HUES48 (cell line): Measurements from ENCODE around the gene CSF1R.

Source experiments
- H3K27ac ChIP-seq: one replicate; pipeline ENCODE4 v1.7.0; 2013; ENCODE audit warnings: low read depth, low read length, inconsistent platforms
- H3K27me3 ChIP-seq: 2 replicates; pipeline ENCODE4 v1.6.1; 2013; ENCODE audit warnings: mild to moderate bottlenecking, low read length; ENCODE audit not compliant: control insufficient read depth, insufficient read depth
- H3K36me3 ChIP-seq: 2 replicates; pipeline ENCODE4 v1.6.1; 2013; ENCODE audit warnings: low read length; ENCODE audit not compliant: control insufficient read depth, insufficient read depth
- H3K4me1 ChIP-seq: 2 replicates; pipeline ENCODE4 v1.6.1; 2013; ENCODE audit warnings: mild to moderate bottlenecking, low read length; ENCODE audit not compliant: control insufficient read depth, insufficient read depth
- H3K4me3 ChIP-seq: 2 replicates; pipeline ENCODE4 v1.5.1; 2013; ENCODE audit warnings: mild to moderate bottlenecking, low read depth, low read length
- H3K9ac ChIP-seq: 2 replicates; pipeline ENCODE4 v1.6.1; 2013; ENCODE audit warnings: mild to moderate bottlenecking, low read depth, low read length, moderate library complexity
- H3K9me3 ChIP-seq: 2 replicates; pipeline ENCODE4 v1.6.1; 2013; ENCODE audit warnings: low read length; ENCODE audit not compliant: control insufficient read depth, insufficient read depth

Gene CSF1R

DNA sequence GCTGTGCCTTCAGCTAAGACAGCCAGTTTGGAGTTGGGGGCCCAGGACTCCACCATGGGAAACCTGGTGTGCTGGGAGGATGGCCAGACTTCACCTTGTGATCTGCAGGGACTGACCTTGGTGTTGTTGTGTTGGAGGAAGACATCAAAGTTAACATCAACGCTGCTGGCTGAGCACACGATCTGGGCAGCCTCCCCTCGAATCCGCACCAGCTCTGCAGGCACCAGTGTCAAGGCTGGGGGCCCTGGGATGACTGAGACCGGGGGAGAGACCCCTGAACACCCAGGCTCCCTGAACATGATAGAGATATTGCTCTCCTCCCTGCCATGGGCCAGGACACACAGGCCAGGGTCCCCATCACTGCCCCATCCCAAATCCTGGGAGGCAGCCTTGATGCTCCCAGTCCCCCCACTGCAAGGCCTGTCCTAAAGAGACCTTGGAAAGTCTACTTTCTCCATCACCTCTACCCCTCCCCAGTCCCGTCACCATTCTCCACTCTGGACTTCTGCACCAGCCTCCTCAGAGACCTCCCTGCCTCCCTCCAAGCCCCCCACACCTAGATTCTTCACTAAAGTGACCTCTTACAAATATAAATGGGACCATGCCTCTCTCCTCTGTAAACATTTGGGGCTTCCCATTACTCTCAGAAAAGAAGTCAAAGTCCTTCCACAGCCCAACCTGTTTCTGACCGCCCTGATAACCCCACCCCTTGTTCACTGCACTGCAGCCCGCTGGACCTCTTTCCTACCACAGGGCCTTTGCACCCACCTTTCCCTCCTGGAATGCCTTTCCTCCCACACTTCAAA lies 8.2 kb downstream of the CSF1R start:
- no peak overlapping the region for H3K4me3 ChIP-seq
- H3K27ac ChIP-seq, result no peak overlapping the region
- no peak overlapping the region for H3K9ac ChIP-seq
- H3K27me3 ChIP-seq, result no peaks in the 10 kb centered on the region
- no peaks in the 10 kb centered on the region for H3K36me3 ChIP-seq
- H3K9me3 ChIP-seq, result no peaks in the 10 kb centered on the region
- H3K4me1 ChIP-seq, result peaks cover 7% of the 10 kb centered on the region

DNA sequence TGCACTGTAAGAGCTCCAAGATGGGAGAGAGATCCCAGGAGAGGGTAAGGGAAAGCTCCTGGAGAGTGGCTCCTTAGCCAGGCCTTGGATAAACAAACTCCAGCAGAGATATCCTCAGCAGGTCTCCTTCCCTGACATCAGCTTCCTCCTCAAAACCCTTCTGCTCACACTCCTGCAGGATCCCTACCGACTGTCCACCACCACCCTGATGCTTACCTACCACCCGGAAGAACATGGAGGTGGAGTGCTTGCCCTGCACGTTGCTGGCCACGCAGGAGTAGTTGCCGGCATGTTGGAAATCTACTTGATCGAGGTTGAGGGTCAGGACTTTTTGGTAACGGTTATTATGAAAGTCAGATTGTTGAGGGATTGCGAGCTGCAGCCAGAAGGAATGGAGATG lies 9.3 kb downstream of the CSF1R start:
- Histone ChIP-seq H3K27me3 (no peaks in the 10 kb centered on the region), H3K9me3 (no peaks in the 10 kb centered on the region), H3K27ac (no peak overlapping the region), H3K4me1 (peaks cover 4% of the 10 kb centered on the region), H3K36me3 (no peaks in the 10 kb centered on the region), H3K9ac (no peak overlapping the region), H3K4me3 (no peak overlapping the region)

DNA sequence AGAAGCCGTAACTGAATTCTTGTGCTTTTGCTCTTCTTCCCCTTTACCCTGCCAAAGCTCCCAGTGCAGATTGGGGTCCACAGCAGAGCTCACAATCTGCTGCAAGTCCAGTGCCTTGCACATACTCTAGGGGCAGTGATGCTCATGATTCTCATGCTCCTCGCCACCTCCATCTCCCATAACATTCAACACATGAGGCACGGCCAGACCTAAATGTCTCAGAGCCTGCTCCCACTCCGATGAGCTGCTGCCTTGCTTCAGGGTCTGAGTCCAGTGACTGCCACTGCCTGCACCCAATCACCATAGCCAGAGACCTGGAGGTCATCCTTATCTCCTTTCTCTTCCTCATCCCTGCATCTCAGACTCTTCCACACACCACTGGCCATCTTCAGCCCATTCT lies 10.5 kb downstream of the CSF1R start:
- Histone ChIP-seq H3K27me3 (no peaks in the 10 kb centered on the region), H3K27ac (no peak overlapping the region), H3K4me3 (no peak overlapping the region), H3K9me3 (no peaks in the 10 kb centered on the region), H3K36me3 (no peaks in the 10 kb centered on the region), H3K9ac (no peak overlapping the region), H3K4me1 (no peaks in the 10 kb centered on the region)

DNA sequence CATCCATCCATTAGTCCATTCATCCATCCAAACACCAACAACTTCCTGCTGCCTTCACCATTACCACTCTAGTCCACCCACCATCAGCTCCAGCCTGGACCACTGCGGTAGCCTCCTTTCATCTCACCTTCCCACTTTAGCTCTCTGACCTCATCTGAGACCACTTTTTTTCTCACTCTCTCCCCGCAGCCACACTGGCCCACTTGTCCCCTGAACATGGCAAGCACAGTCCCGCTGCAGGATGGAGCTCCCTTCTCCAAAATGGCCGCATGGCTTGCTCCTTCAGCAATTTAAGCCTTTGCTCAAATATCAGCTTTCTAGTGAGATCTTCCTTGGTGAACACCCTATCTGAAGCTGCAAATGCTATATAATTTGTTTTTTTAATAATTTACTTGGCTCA lies 11.1 kb downstream of the CSF1R start:
- Histone ChIP-seq H3K36me3 (no peaks in the 10 kb centered on the region), H3K4me3 (no peak overlapping the region), H3K9me3 (no peaks in the 10 kb centered on the region), H3K27ac (no peak overlapping the region), H3K4me1 (no peaks in the 10 kb centered on the region), H3K9ac (no peak overlapping the region), H3K27me3 (no peaks in the 10 kb centered on the region)

DNA sequence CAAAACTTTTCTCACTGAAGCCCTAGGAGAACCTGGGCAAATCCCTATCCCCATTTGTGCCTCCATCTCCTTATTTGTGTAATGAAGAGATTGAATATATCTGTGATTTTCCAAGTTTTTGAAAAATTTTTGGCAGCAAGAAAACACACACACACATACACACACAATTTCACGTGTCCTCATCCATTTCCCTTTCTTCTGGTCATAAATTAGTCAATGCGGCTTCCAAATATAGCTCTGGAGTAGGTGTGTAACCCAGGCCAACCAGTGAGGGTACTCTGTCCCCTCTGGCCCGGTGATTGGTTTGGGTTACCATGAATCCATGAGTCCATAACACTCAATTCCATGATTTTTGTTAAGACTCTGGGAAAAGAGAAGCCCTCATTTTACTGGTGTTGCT lies 12.7 kb downstream of the CSF1R start:
- Histone ChIP-seq H3K9me3 (no peaks in the 10 kb centered on the region), H3K27ac (no peak overlapping the region), H3K9ac (no peak overlapping the region), H3K4me3 (no peak overlapping the region), H3K36me3 (no peaks in the 10 kb centered on the region), H3K4me1 (no peaks in the 10 kb centered on the region), H3K27me3 (no peaks in the 10 kb centered on the region)

DNA sequence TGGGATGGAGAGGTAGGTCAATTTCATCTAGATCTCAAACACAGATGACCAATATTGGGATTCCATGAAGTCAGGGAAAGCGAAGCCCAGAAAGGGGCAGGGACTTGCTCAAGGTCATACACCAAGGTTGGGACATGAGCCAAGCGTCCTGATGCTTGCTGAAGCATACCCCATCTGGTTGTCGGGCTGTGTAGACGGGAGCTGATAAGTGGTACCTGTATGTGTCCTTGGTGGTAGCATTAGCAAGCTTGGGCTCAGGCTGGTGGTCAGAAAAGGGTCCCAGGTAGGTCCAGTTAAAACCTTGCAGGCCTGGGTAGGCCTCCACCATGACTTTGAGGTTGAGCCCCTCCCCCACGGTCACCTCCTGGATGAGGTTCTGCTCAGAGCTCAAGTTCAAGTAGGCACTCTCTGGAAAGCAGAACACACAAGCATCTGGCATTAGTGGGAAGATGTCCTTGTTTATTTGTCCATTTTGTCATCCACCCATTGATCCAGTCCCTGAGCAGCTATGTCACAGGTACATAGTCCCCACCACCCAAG lies 13.2 kb downstream of the CSF1R start:
- H3K4me3 ChIP-seq, result no peak overlapping the region
- no peaks in the 10 kb centered on the region for H3K27me3 ChIP-seq
- no peak overlapping the region for H3K27ac ChIP-seq
- no peaks in the 10 kb centered on the region for H3K36me3 ChIP-seq
- H3K4me1 ChIP-seq, result no peaks in the 10 kb centered on the region
- H3K9ac ChIP-seq, result no peak overlapping the region
- H3K9me3 ChIP-seq, result no peaks in the 10 kb centered on the region

DNA sequence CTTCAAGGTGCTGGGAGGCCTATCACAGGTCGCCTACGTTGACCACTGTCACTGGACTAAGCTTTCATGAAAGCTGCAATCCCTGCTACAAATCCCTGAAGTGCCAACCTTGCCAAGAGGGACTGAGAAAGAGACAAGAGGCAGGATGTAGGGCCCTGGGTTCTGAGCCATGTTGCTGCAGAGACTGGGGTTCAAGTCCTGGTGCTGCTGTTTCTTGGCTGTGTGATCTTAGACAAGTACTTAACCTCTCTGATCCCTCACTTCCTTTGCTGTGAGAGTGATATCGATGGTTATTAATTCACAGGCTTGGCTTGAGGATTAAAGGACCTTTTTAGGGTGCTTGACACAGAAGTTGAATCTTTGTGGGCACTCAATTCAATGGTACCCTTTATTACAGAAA lies 15.5 kb downstream of the CSF1R start:
- Histone ChIP-seq H3K9ac (no peak overlapping the region), H3K36me3 (no peaks in the 10 kb centered on the region), H3K4me1 (no peaks in the 10 kb centered on the region), H3K4me3 (no peak overlapping the region), H3K9me3 (no peaks in the 10 kb centered on the region), H3K27ac (no peak overlapping the region), H3K27me3 (no peaks in the 10 kb centered on the region)

DNA sequence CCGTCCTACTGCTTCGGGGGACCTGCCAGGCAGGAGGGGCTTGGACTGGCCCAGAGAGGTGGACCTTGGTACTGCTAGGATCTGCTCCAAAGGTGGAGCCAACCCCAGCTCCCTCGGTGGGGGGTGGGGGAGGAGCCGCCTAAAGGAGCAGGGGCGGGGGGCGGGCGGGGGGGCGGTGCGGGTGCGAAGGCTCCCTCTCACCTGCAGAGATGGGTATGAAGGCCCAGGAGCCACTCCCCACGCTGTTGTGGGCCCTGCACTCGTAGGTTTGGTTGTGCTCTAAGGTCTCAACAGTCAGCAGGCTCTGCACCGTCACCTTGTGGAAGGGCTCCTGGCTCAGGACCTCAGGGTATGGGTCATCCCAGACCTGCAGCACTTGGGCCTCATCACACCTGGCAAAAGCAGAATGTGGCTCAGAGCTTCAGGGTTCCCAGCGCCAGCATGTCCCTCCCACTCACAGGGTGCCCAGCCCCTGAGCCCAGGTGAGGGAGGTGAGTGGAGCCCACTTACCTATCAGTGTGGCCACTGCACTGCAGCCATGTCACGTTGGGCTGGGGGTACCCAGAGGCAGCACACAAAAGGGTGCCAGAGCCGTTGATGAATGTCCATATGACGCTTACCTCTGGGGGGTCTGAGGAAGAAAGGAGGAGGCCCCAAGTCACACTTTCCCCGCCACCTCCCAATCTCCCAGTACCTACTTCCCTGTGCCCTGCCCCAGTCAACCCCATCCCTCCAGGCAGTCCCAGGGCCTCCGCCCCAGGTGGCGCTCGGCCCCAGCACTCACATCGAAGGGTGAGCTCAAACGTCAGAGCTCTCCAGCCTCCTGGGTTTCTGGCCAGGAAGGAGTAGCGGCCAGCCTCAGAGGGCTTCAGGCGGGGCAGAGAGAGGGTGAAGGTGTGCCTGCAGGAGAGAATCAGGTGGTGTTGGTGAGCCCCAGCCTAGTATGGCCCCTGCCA lies 16.4 kb downstream of the CSF1R start:
- Histone ChIP-seq H3K27me3 (no peaks in the 10 kb centered on the region), H3K4me3 (no peak overlapping the region), H3K9me3 (no peaks in the 10 kb centered on the region), H3K36me3 (no peaks in the 10 kb centered on the region), H3K27ac (no peak overlapping the region), H3K4me1 (no peaks in the 10 kb centered on the region), H3K9ac (no peak overlapping the region)

DNA sequence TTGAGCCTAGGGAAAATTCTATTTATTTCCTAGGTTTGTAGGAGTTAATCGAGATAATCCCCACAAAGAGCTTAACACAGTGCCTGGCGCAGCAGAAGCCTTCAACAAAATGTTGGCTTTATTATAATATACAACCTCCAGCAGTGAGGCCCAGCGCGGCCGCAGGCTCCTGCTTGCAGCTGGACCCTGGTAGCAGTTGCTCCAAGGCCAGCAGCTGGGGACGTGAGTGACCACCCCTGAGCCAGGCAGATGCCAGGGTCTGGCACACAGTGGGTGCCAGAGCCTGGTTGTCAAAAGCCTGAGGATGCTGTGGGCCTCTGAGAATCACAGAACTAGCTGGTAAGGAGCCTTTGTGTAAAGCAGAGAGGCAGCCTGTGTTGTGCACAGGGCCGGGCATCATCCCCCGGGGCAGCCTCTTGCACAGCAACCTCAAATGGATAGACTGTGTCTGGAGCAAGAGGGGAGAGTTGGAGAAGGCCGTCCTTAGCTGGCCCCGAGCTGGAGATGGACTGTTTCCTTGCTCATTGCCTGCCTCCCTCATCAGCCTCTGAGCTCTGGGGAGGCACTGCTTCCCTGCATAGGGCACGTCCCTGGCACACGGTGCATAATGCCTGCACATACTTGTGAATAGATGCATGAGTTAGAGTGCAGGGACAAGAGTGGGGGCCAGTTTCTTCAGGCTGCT lies 17.3 kb downstream of the CSF1R start:
- H3K36me3 ChIP-seq, result no peaks in the 10 kb centered on the region
- no peaks in the 10 kb centered on the region for H3K27me3 ChIP-seq
- H3K27ac ChIP-seq, result no peak overlapping the region
- no peak overlapping the region for H3K4me3 ChIP-seq
- H3K9me3 ChIP-seq, result no peaks in the 10 kb centered on the region
- no peak overlapping the region for H3K9ac ChIP-seq
- no peaks in the 10 kb centered on the region for H3K4me1 ChIP-seq

DNA sequence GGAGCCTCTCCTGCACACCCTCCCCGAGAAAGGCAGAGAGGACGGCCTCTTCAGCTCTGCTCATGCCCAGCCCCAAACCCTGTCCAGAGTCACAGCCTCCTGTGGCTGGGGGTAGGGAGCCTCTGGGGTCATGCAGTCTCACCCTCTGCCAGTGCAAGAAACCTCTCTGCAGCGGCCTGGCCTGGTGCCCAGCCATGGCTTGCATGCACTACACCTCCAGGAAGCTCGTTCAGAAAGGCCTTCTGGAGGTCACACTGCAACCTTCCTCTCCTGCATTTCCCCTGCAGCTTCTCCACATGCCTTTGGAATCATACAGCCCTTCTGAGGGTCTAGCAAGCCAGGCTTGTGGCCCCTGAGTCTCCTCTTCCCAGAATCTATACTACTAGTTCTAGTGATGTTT lies 17.9 kb downstream of the CSF1R start:
- Histone ChIP-seq H3K9me3 (no peaks in the 10 kb centered on the region), H3K36me3 (no peaks in the 10 kb centered on the region), H3K9ac (no peak overlapping the region), H3K27me3 (no peaks in the 10 kb centered on the region), H3K4me1 (no peaks in the 10 kb centered on the region), H3K27ac (no peak overlapping the region), H3K4me3 (no peak overlapping the region)
